HepG2 (cell line): Measurements from ENCODE around the gene ID3. TPM values are rescaled to one million over a fixed set of nuclear protein-coding genes. Genes with fewer than 3 reads are reported as not detected.

Experiments used
- ATF3 ChIP-seq: sonication (generic); formaldehyde crosslinking; IDR thresholded peaks from 2 replicates; pipeline ENCODE4 v1.4.0; 2020; ENCODE audit warnings: missing genetic modification reagents
- DNMT1 ChIP-seq: sonication (generic); formaldehyde crosslinking; IDR thresholded peaks from 2 replicates; pipeline ENCODE4 v1.5.1; 2020; ENCODE audit warnings: mild to moderate bottlenecking, missing genetic modification reagents
- GZF1 ChIP-seq: sonication (generic); formaldehyde crosslinking; IDR thresholded peaks from 2 replicates; pipeline ENCODE4 v1.5.1; 2020; ENCODE audit warnings: mild to moderate bottlenecking, missing genetic modification reagents
- IRF9 ChIP-seq: sonication (generic); formaldehyde crosslinking; IDR thresholded peaks from 2 replicates; pipeline ENCODE4 v1.8.0; 2022; ENCODE audit warnings: missing genetic modification reagents, mild to moderate bottlenecking, borderline replicate concordance
- KLF9 ChIP-seq: IDR thresholded peaks from 2 replicates; pipeline ENCODE4 v1.6.1; 2016; ENCODE audit warnings: low read depth
- LBX2 ChIP-seq: sonication (generic); formaldehyde crosslinking; IDR thresholded peaks from 2 replicates; pipeline ENCODE4 v1.5.0; 2020; ENCODE audit warnings: missing genetic modification reagents, mild to moderate bottlenecking, borderline replicate concordance
- MTA3 ChIP-seq: sonication (generic); formaldehyde crosslinking; IDR thresholded peaks from 2 replicates; pipeline ENCODE4 v1.4.0; 2020; ENCODE audit warnings: missing genetic modification reagents
- NPAS2 ChIP-seq: sonication (generic); formaldehyde crosslinking; IDR thresholded peaks from 2 replicates; pipeline ENCODE4 v1.8.0; 2022; ENCODE audit warnings: mild to moderate bottlenecking, missing genetic modification reagents, borderline replicate concordance
- PHF8 ChIP-seq: sonication (generic); formaldehyde crosslinking; IDR thresholded peaks from 2 replicates; pipeline ENCODE4 v1.5.0; 2020; ENCODE audit warnings: missing genetic modification reagents
- PITX1 ChIP-seq: sonication (generic); formaldehyde crosslinking; IDR thresholded peaks from 2 replicates; pipeline ENCODE4 v1.5.1; 2020; ENCODE audit warnings: mild to moderate bottlenecking, missing genetic modification reagents
- REL ChIP-seq: sonication (generic); formaldehyde crosslinking; conservative IDR thresholded peaks from 2 replicates; pipeline ENCODE4 v1.8.0; 2022; ENCODE audit warnings: mild to moderate bottlenecking, missing genetic modification reagents, moderate library complexity
- RELA ChIP-seq: sonication (generic); formaldehyde crosslinking; IDR thresholded peaks from 2 replicates; pipeline ENCODE4 v1.4.0; 2020; ENCODE audit warnings: missing genetic modification reagents
- SMARCC2 ChIP-seq: fragments of 450-650 bp; IDR thresholded peaks from 2 replicates; pipeline ENCODE4 v1.6.1; 2017; ENCODE audit warnings: antibody characterized with exemption, mild to moderate bottlenecking
- SOX6 ChIP-seq, 2 experiments: fragments of 450-650 bp in 1 of 2; sonication (generic) in 1 of 2; formaldehyde crosslinking in 1 of 2; IDR thresholded peaks; 2 replicates each; pipeline versions ENCODE4 v1.4.0 to v1.6.1; 2017 to 2020; ENCODE audit warnings: antibody characterized with exemption in 1 of 2, mild to moderate bottlenecking in 1 of 2, missing genetic modification reagents in 1 of 2
- STAG1 ChIP-seq: sonication (generic); formaldehyde crosslinking; IDR thresholded peaks from 2 replicates; pipeline ENCODE4 v1.4.0; 2020; ENCODE audit warnings: missing genetic modification reagents
- ZBTB34 ChIP-seq: sonication (generic); formaldehyde crosslinking; IDR thresholded peaks from 2 replicates; pipeline ENCODE4 v1.8.0; 2022; ENCODE audit warnings: mild to moderate bottlenecking, missing genetic modification reagents
- ZC3H4 ChIP-seq: sonication (generic); formaldehyde crosslinking; IDR thresholded peaks from 2 replicates; pipeline ENCODE4 v1.4.0; 2020; ENCODE audit warnings: missing genetic modification reagents, borderline replicate concordance
- ZFP36L1 ChIP-seq: sonication (generic); formaldehyde crosslinking; IDR thresholded peaks from 2 replicates; pipeline ENCODE4 v1.8.0; 2022; ENCODE audit warnings: mild to moderate bottlenecking, missing genetic modification reagents, moderate library complexity
- ZFY ChIP-seq: sonication (generic); formaldehyde crosslinking; IDR thresholded peaks from 2 replicates; pipeline ENCODE4 v1.4.0; 2020; ENCODE audit warnings: missing genetic modification reagents
- ZMAT5 ChIP-seq: sonication (generic); formaldehyde crosslinking; IDR thresholded peaks from 2 replicates; pipeline ENCODE4 v1.5.0; 2020; ENCODE audit warnings: mild to moderate bottlenecking, low read depth, missing genetic modification reagents, borderline replicate concordance
- ZNF256 ChIP-seq: sonication (generic); formaldehyde crosslinking; conservative IDR thresholded peaks from 2 replicates; pipeline ENCODE4 v1.4.0; 2020; ENCODE audit warnings: missing genetic modification reagents
- ZNF503 ChIP-seq: sonication (generic); formaldehyde crosslinking; IDR thresholded peaks from 2 replicates; pipeline ENCODE4 v1.4.0; 2020; ENCODE audit warnings: missing genetic modification reagents
- ZNF639 ChIP-seq: conservative IDR thresholded peaks from 2 replicates; pipeline ENCODE4 v1.6.1; 2018; ENCODE audit warnings: missing genetic modification reagents
- polyA plus RNA-seq, 8 experiments: library from polyadenylated mRNA; depleted of rRNA in 3 of 8; stranded (reverse) in 7 of 8; unstranded in 1 of 8; fragments of >200 nt; fragmentation: Illumina TruSeq in 4 of 8; extraction: Trizol in 4 of 8; gene quantifications; 2 replicates each; pipeline versions ENCODE4 v1.2.1 to v1.2.3, GENCODE V29; 2011 to 2016; ENCODE audit warnings: low read depth in 4 of 8, missing spikeins in 1 of 8, mixed read lengths in 1 of 8; ENCODE audit not compliant: insufficient read depth in 1 of 8
- total RNA-seq, 5 experiments: library from RNA; depleted of rRNA; stranded (reverse); fragments of >200 nt; fragmentation: Illumina TruSeq; extraction: Trizol; gene quantifications; 2 replicates each; pipeline ENCODE4 v1.2.3, GENCODE V29; 2016; ENCODE audit warnings: low read depth in 1 of 5

Gene ID3
- total and polyA plus RNA-seq, 2 of the 13 experiments (the other 11 are each of a cell fraction or from before 2014, with no cell fraction given), result 64.8 to 115 TPM

- TF ChIP-seq REL (CRISPR knock-in tag), result 0 out of 2 replicates have a peak, but pooled peaks have one; percentile 58
- TF ChIP-seq SMARCC2, result no peak
- no peak for TF ChIP-seq GZF1
- no peak for TF ChIP-seq KLF9 (CRISPR knock-in tag)
- TF ChIP-seq STAG1 (CRISPR knock-in tag), result peak; percentile 2; the same call in 1 of the 2 replicates
- no peak for TF ChIP-seq RELA (CRISPR knock-in tag)
- no peak for TF ChIP-seq DNMT1 (CRISPR knock-in tag)
- TF ChIP-seq NPAS2 (CRISPR knock-in tag), result no peak
- no peak for TF ChIP-seq MTA3 (CRISPR knock-in tag)
- TF ChIP-seq PITX1 (CRISPR knock-in tag), result peak; percentile 59
- no peak for TF ChIP-seq ATF3 (CRISPR knock-in tag)
- peak; percentile 87 for TF ChIP-seq ZBTB34 (CRISPR knock-in tag)
- no peak for TF ChIP-seq ZNF256
- TF ChIP-seq IRF9 (CRISPR knock-in tag), result peak; percentile 63
- TF ChIP-seq LBX2 (CRISPR knock-in tag), result no peak
- TF ChIP-seq SOX6 (IDR thresholded peaks at IDR 0.05), result no peak
- TF ChIP-seq SOX6 (CRISPR knock-in tag; IDR thresholded peaks at IDR 0.05), result peak; percentile 67
- TF ChIP-seq ZNF503 (CRISPR knock-in tag), result peak; percentile 43; the same call in 1 of the 2 replicates
- 0 out of 2 replicates have a peak, but pooled peaks have one; percentile 36 for TF ChIP-seq PHF8 (CRISPR knock-in tag)
- no peak for TF ChIP-seq ZC3H4 (CRISPR knock-in tag)
- TF ChIP-seq ZNF639 (CRISPR knock-in tag), result peak; percentile 75; the same call in 1 of the 2 replicates
- TF ChIP-seq ZFY (CRISPR knock-in tag), result peak; percentile 20; the same call in 1 of the 2 replicates
- TF ChIP-seq ZFP36L1 (CRISPR knock-in tag), result no peak
- TF ChIP-seq ZMAT5 (CRISPR knock-in tag), result no peak
Measured at GRCh38 chr1:23558140-23558871, 995 bp downstream of the ID3 start (continued).
